ENCODE measurements around the gene CD300C.

CD300C gene

GRCh38 chr17:74532115-74532514 is 13.8 kb downstream of the CD300C start:
- H3K27me3 ChIP-seq (replicated peaks): no peaks in the 10 kb centered on the region
- DNase-seq: no peak
- no peak overlapping the region for H3K27ac ChIP-seq
- TF ChIP-seq, protein P1, sequence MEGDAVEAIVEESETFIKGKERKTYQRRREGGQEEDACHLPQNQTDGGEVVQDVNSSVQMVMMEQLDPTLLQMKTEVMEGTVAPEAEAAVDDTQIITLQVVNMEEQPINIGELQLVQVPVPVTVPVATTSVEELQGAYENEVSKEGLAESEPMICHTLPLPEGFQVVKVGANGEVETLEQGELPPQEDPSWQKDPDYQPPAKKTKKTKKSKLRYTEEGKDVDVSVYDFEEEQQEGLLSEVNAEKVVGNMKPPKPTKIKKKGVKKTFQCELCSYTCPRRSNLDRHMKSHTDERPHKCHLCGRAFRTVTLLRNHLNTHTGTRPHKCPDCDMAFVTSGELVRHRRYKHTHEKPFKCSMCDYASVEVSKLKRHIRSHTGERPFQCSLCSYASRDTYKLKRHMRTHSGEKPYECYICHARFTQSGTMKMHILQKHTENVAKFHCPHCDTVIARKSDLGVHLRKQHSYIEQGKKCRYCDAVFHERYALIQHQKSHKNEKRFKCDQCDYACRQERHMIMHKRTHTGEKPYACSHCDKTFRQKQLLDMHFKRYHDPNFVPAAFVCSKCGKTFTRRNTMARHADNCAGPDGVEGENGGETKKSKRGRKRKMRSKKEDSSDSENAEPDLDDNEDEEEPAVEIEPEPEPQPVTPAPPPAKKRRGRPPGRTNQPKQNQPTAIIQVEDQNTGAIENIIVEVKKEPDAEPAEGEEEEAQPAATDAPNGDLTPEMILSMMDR (IDR thresholded peaks at IDR 0.05; ENCODE audit: low read depth, low read length, missing control alignments): no peak
- in situ Hi-C loops (cut with HindIII; ENCODE audit: low pct_ligation_motif_present, low sequenced_read_pairs): no loop called here
- no peaks in the 10 kb centered on the region for H3K36me3 ChIP-seq (replicated peaks)
- H3K4me3 ChIP-seq (ENCODE audit: low read depth, low read length): no peak overlapping the region

- Histone ChIP-seq H3K27me3 (replicated peaks) (no peaks in the 10 kb centered on the region), H3K27ac (no peak within 1 kb of the TSS), H3K4me3 (ENCODE audit: low read depth, low read length) (no peak within 1 kb of the TSS), H3K36me3 (replicated peaks) (no peaks in the 10 kb centered on the region)
- TF ChIP-seq, protein P1 (IDR thresholded peaks at IDR 0.05; ENCODE audit: low read depth, low read length, missing control alignments): no peak
- in situ Hi-C loops (cut with HindIII; ENCODE audit: low pct_ligation_motif_present, low sequenced_read_pairs): no loop called here
- DNase-seq: no peak
Observed at GRCh38 chr17:74531231-74531761, 14.6 kb downstream of the CD300C start, which contains the start of gene CD300LB. Gene CD300LB, minus strand, starts transcription at chr17:74531475. Its CDS starts 125 bp downstream, at chr17:74531350.

DNA sequence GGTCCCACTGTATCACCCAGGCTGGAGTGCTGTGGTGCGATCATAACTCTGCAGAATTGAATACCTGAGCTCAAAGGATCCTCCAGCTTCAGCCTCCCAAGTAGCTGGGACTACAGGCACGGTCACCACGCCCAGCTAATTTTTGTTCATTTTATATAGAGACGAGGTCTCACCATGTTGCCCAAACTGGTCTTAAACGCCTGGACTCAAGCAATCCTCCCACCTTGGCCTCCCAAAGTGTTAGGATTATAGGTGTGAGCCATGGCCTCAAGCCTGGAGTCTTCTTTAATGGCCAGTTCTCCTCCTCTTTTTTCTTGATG is 15.1 kb downstream of the CD300C start:
- no peak for DNase-seq
- H3K27ac ChIP-seq: no peak overlapping the region
- TF ChIP-seq, protein P1 (IDR thresholded peaks at IDR 0.05; ENCODE audit: low read depth, low read length, missing control alignments): no peak
- no peak overlapping the region for H3K4me3 ChIP-seq (ENCODE audit: low read depth, low read length)
- no peaks in the 10 kb centered on the region for H3K27me3 ChIP-seq (replicated peaks)
- in situ Hi-C loops (cut with HindIII; ENCODE audit: low pct_ligation_motif_present, low sequenced_read_pairs): no loop called here
- H3K36me3 ChIP-seq (replicated peaks): no peaks in the 10 kb centered on the region

DNA sequence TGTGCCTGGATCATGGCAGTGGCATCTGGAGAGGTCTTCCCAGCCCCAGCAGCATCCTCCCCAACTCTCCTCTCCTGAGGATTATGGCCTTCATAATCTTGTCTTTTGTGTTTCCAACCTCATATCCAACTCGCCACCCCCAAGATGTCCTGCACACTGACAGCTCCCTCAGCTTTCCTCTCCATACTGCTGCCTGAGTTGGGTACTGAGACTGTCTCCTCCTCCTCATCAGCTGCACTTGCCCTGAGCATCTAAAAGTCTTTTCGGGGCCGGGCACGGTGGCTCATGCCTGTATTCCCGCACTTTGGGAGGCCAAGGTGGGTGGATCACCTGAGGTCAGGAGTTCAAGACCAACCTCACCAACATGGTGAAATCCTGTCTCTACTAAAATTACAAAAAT is 16.7 kb downstream of the CD300C start:
- TF ChIP-seq, protein P1 (IDR thresholded peaks at IDR 0.05; ENCODE audit: low read depth, low read length, missing control alignments): no peak
- H3K27ac ChIP-seq: no peak overlapping the region
- no peak overlapping the region for H3K4me3 ChIP-seq (ENCODE audit: low read depth, low read length)
- no peak for DNase-seq
- in situ Hi-C loops (cut with HindIII; ENCODE audit: low pct_ligation_motif_present, low sequenced_read_pairs): no loop called here
- no peaks in the 10 kb centered on the region for H3K36me3 ChIP-seq (replicated peaks)
- no peaks in the 10 kb centered on the region for H3K27me3 ChIP-seq (replicated peaks)

DNA sequence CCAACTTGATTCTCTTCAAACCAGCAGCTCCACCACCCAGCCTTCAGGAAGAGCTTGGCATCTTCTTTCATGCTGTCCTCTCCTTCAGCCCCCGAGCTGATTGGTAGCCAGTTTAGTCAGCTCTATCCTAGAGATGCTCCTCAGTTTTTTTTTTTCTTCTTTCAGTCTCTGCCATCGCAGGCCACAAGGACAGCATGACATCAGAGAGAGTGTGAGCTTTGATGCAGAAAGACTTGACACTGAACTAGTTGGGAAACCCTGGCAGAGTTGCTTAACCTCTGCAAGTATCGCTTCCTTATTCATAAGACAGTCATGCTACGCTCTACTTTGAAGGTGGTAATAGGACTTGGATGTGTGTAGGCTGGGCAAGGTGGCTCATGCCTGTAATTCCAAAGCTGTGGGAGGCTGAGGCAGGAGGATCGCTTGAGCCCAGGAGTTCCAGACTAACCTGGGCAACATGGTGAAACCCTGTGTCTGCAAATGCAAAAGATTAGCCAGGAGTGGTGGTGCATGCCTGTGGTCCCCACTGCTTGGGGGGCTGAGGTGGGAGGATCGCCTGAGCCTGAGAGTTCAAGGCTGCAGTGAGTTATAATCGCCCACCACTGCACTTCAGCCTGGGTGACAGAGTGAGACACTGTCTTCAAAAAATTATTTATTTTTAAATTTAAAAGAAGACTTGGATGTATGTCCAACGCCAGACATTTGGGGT is 17.3 kb downstream of the CD300C start:
- TF ChIP-seq, protein P1 (IDR thresholded peaks at IDR 0.05; ENCODE audit: low read depth, low read length, missing control alignments): no peak
- in situ Hi-C loops (cut with HindIII; ENCODE audit: low pct_ligation_motif_present, low sequenced_read_pairs): no loop called here
- H3K27me3 ChIP-seq (replicated peaks): no peaks in the 10 kb centered on the region
- no peaks in the 10 kb centered on the region for H3K36me3 ChIP-seq (replicated peaks)
- no peak for DNase-seq
- no peak overlapping the region for H3K27ac ChIP-seq
- H3K4me3 ChIP-seq (ENCODE audit: low read depth, low read length): no peak overlapping the region

- H3K36me3 ChIP-seq (replicated peaks): no peaks in the 10 kb centered on the region
- TF ChIP-seq, protein P1 (IDR thresholded peaks at IDR 0.05; ENCODE audit: low read depth, low read length, missing control alignments): no peak
- no peak overlapping the region for H3K4me3 ChIP-seq (ENCODE audit: low read depth, low read length)
- DNase-seq: no peak
- no peak overlapping the region for H3K27ac ChIP-seq
- no peaks in the 10 kb centered on the region for H3K27me3 ChIP-seq (replicated peaks)
- in situ Hi-C loops (cut with HindIII; ENCODE audit: low pct_ligation_motif_present, low sequenced_read_pairs): no loop called here
Observed at GRCh38 chr17:74527756-74528155, 18.2 kb downstream of the CD300C start.
